Measurements from ENCODE around the gene SLC12A9.

GRCh38 chr7:100880645-100881044 lies 28.1 kb downstream of the SLC12A9 start:
- TF ChIP-seq, protein P1, sequence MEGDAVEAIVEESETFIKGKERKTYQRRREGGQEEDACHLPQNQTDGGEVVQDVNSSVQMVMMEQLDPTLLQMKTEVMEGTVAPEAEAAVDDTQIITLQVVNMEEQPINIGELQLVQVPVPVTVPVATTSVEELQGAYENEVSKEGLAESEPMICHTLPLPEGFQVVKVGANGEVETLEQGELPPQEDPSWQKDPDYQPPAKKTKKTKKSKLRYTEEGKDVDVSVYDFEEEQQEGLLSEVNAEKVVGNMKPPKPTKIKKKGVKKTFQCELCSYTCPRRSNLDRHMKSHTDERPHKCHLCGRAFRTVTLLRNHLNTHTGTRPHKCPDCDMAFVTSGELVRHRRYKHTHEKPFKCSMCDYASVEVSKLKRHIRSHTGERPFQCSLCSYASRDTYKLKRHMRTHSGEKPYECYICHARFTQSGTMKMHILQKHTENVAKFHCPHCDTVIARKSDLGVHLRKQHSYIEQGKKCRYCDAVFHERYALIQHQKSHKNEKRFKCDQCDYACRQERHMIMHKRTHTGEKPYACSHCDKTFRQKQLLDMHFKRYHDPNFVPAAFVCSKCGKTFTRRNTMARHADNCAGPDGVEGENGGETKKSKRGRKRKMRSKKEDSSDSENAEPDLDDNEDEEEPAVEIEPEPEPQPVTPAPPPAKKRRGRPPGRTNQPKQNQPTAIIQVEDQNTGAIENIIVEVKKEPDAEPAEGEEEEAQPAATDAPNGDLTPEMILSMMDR (IDR thresholded peaks at IDR 0.05 in 2 of 3, conservative IDR thresholded peaks at IDR 0.05 in 1 of 3; ENCODE audit: borderline replicate concordance in 1 of 3, insufficient read depth in 1 of 3, low read depth in 2 of 3, low read length in 2 of 3) = no peak
- no peak for TF ChIP-seq ZNF274 (IDR thresholded peaks at IDR 0.05; ENCODE audit: low read depth, low read length)
- TF ChIP-seq, protein P2, sequence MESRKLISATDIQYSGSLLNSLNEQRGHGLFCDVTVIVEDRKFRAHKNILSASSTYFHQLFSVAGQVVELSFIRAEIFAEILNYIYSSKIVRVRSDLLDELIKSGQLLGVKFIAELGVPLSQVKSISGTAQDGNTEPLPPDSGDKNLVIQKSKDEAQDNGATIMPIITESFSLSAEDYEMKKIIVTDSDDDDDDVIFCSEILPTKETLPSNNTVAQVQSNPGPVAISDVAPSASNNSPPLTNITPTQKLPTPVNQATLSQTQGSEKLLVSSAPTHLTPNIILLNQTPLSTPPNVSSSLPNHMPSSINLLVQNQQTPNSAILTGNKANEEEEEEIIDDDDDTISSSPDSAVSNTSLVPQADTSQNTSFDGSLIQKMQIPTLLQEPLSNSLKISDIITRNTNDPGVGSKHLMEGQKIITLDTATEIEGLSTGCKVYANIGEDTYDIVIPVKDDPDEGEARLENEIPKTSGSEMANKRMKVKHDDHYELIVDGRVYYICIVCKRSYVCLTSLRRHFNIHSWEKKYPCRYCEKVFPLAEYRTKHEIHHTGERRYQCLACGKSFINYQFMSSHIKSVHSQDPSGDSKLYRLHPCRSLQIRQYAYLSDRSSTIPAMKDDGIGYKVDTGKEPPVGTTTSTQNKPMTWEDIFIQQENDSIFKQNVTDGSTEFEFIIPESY (IDR thresholded peaks at IDR 0.05; ENCODE audit: extremely low read depth, insufficient replicate concordance, low read length) = no peak
